Measurements from ENCODE around the gene CHTF8.

Gene CHTF8

GRCh38 chr16:69100071-69100691 lies 32.2 kb downstream of the CHTF8 start:
- no peaks in the 10 kb centered on the region for H3K36me3 ChIP-seq (ENCODE audit: insufficient read depth, low read length)
- 70% methylated on average over 11 of the region's 11 CpGs for WGBS
- no peaks in the 10 kb centered on the region for H3K9me3 ChIP-seq (ENCODE audit: insufficient read depth, low read depth, low read length)
- H3K27me3 ChIP-seq (ENCODE audit: insufficient read depth, low read length): no peaks in the 10 kb centered on the region
- H3K9ac ChIP-seq (ENCODE audit: low read depth, low read length): no peak overlapping the region
- no peak overlapping the region for H3K4me3 ChIP-seq (ENCODE audit: low read length)
- no peak overlapping the region for H3K27ac ChIP-seq (ENCODE audit: low read depth, low read length)
- H3K4me1 ChIP-seq (ENCODE audit: insufficient read depth, low read length): peaks cover 26% of the 10 kb centered on the region

- WGBS: 95% methylated on average over 6 of the region's 6 CpGs
- H3K4me1 ChIP-seq (ENCODE audit: insufficient read depth, low read length): peaks cover 9% of the 10 kb centered on the region
- no peak overlapping the region for H3K27ac ChIP-seq (ENCODE audit: low read depth, low read length)
- no peaks in the 10 kb centered on the region for H3K9me3 ChIP-seq (ENCODE audit: insufficient read depth, low read depth, low read length)
- H3K36me3 ChIP-seq (ENCODE audit: insufficient read depth, low read length): no peaks in the 10 kb centered on the region
- H3K9ac ChIP-seq (ENCODE audit: low read depth, low read length): no peak overlapping the region
- H3K4me3 ChIP-seq (ENCODE audit: low read length): no peak overlapping the region
- no peaks in the 10 kb centered on the region for H3K27me3 ChIP-seq (ENCODE audit: insufficient read depth, low read length)
Measured at GRCh38 chr16:69095193-69095592, 37.2 kb downstream of the CHTF8 start.

GRCh38 chr16:69094501-69094900 lies 37.9 kb downstream of the CHTF8 start:
- Histone ChIP-seq H3K4me1 (ENCODE audit: insufficient read depth, low read length) (peaks cover 13% of the 10 kb centered on the region; the same call in 1 of the 2 replicates), H3K9me3 (ENCODE audit: insufficient read depth, low read depth, low read length) (no peaks in the 10 kb centered on the region), H3K9ac (ENCODE audit: low read depth, low read length) (no peak overlapping the region), H3K4me3 (ENCODE audit: low read length) (no peak overlapping the region), H3K27ac (ENCODE audit: low read depth, low read length) (no peak overlapping the region), H3K36me3 (ENCODE audit: insufficient read depth, low read length) (no peaks in the 10 kb centered on the region), H3K27me3 (ENCODE audit: insufficient read depth, low read length) (no peaks in the 10 kb centered on the region)
- WGBS: 92% methylated on average over 5 of the region's 5 CpGs

DNA sequence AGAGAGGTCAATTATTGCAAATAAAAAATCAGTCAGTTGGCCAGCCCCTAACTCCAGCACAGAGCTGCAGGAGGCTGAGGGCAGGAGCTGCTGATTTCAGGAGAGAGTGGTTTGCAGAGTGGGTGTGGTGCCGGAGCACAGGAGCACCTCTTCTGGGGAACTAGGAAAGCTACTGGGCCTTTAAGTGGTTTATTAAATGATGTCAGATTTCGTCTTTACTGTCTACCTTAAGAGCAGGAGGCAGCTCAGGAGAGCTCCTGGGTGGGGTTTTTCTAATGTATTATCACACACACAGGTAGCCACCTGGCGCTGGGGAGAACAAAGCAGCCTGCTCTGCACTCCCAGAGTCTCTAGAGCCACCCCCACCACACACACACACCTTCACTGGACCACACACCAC lies 38.4 kb downstream of the CHTF8 start:
- Histone ChIP-seq H3K9ac (ENCODE audit: low read depth, low read length) (no peak overlapping the region), H3K4me3 (ENCODE audit: low read length) (no peak overlapping the region), H3K27me3 (ENCODE audit: insufficient read depth, low read length) (no peaks in the 10 kb centered on the region), H3K36me3 (ENCODE audit: insufficient read depth, low read length) (no peaks in the 10 kb centered on the region), H3K4me1 (ENCODE audit: insufficient read depth, low read length) (peaks cover 18% of the 10 kb centered on the region), H3K27ac (ENCODE audit: low read depth, low read length) (no peak overlapping the region), H3K9me3 (ENCODE audit: insufficient read depth, low read depth, low read length) (no peaks in the 10 kb centered on the region)
- 88% methylated on average over 3 of the region's 3 CpGs for WGBS

GRCh38 chr16:69089091-69089910 lies 43.1 kb downstream of the CHTF8 start:
- 62% methylated on average over 16 of the region's 16 CpGs for WGBS
- H3K9me3 ChIP-seq (ENCODE audit: insufficient read depth, low read depth, low read length): no peaks in the 10 kb centered on the region
- H3K4me1 ChIP-seq (ENCODE audit: insufficient read depth, low read length): peaks cover 18% of the 10 kb centered on the region
- 0 out of 2 replicates have a peak overlapping the region, but pooled peaks have one; percentile 23 for H3K27ac ChIP-seq (ENCODE audit: low read depth, low read length)
- H3K36me3 ChIP-seq (ENCODE audit: insufficient read depth, low read length): no peaks in the 10 kb centered on the region
- no peak overlapping the region for H3K4me3 ChIP-seq (ENCODE audit: low read length)
- H3K27me3 ChIP-seq (ENCODE audit: insufficient read depth, low read length): no peaks in the 10 kb centered on the region
- H3K9ac ChIP-seq (ENCODE audit: low read depth, low read length): peak overlapping the region; percentile 50; the same call in 1 of the 2 replicates

GRCh38 chr16:69088684-69089083 lies 43.7 kb downstream of the CHTF8 start:
- Histone ChIP-seq H3K9ac (ENCODE audit: low read depth, low read length) (0 out of 2 replicates have a peak overlapping the region, but pooled peaks have one; percentile 50), H3K9me3 (ENCODE audit: insufficient read depth, low read depth, low read length) (no peaks in the 10 kb centered on the region), H3K4me3 (ENCODE audit: low read length) (no peak overlapping the region), H3K27ac (ENCODE audit: low read depth, low read length) (no peak overlapping the region), H3K4me1 (ENCODE audit: insufficient read depth, low read length) (peaks cover 24% of the 10 kb centered on the region), H3K27me3 (ENCODE audit: insufficient read depth, low read length) (no peaks in the 10 kb centered on the region), H3K36me3 (ENCODE audit: insufficient read depth, low read length) (no peaks in the 10 kb centered on the region)
- WGBS: 86% methylated on average over 4 of the region's 4 CpGs

DNA sequence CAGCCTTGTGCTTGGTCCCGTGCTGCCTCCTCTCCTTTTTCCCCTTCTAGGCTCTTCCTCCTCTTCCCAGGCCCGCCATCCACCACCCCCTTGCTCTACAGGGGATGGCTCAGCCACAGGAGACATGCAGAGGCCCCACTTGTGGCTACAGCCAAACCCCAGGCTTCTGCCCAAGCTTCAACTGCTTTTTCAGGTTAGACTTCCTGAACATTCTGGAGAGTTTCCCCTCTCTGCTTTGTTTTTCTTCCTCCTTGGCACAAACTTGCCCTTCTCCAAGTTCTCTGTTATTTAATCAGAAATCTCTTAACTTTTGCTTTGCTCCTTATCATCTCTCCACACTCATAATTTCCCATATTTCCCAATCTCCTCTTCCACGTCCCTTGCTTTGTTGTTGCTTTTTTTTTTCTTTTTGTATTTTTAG lies 45.2 kb downstream of the CHTF8 start:
- no peak overlapping the region for H3K27ac ChIP-seq (ENCODE audit: low read depth, low read length)
- no peaks in the 10 kb centered on the region for H3K27me3 ChIP-seq (ENCODE audit: insufficient read depth, low read length)
- no peak overlapping the region for H3K4me3 ChIP-seq (ENCODE audit: low read length)
- no peaks in the 10 kb centered on the region for H3K9me3 ChIP-seq (ENCODE audit: insufficient read depth, low read depth, low read length)
- no peaks in the 10 kb centered on the region for H3K36me3 ChIP-seq (ENCODE audit: insufficient read depth, low read length)
- H3K4me1 ChIP-seq (ENCODE audit: insufficient read depth, low read length): peaks cover 24% of the 10 kb centered on the region
- 79% methylated on average over 2 of the region's 3 CpGs for WGBS
- no peak overlapping the region for H3K9ac ChIP-seq (ENCODE audit: low read depth, low read length)

GRCh38 chr16:69085032-69085695 lies 47.2 kb downstream of the CHTF8 start:
- H3K9me3 ChIP-seq (ENCODE audit: insufficient read depth, low read depth, low read length): no peaks in the 10 kb centered on the region
- no peak overlapping the region for H3K4me3 ChIP-seq (ENCODE audit: low read length)
- 97% methylated on average over 5 of the region's 5 CpGs for WGBS
- no peaks in the 10 kb centered on the region for H3K27me3 ChIP-seq (ENCODE audit: insufficient read depth, low read length)
- no peaks in the 10 kb centered on the region for H3K36me3 ChIP-seq (ENCODE audit: insufficient read depth, low read length)
- H3K9ac ChIP-seq (ENCODE audit: low read depth, low read length): no peak overlapping the region
- peaks cover 23% of the 10 kb centered on the region for H3K4me1 ChIP-seq (ENCODE audit: insufficient read depth, low read length)
- no peak overlapping the region for H3K27ac ChIP-seq (ENCODE audit: low read depth, low read length)

- H3K4me1 ChIP-seq (ENCODE audit: insufficient read depth, low read length): peaks cover 15% of the 10 kb centered on the region
- WGBS: 76% methylated on average over 2 of the region's 2 CpGs
Measured at GRCh38 chr16:69084289-69084688, 48.1 kb downstream of the CHTF8 start.

DNA sequence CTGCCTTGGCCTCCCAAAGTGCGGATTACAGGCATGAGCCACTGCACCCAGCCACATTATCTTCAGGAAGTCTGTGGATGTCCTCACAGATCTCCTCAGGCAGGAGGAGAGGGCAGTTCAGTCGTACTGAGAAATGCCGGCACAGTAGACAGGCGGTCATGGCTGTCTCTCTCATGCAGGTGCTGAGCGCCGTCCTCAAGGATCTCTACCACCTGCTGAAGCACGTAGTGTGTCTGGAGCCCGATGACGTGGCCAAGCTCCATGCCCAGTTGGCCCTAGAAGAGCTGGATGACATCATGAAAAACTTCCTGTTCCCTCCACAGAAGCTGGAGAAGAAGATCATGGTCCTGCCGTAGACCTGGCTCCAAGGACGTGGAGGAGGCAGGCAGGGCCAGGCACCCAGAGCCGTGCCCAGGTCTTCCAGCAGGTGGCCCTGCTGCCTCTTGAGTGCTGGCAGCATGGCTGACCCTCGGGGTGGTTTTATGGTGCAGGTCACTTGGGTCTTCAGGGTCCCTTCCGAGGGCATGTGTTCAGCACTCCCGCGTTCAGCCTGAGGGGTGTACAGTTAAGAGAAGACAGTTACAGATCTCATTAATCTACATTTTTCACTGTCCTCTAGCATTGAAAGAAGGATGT lies 49.0 kb downstream of the CHTF8 start:
- no peaks in the 10 kb centered on the region for H3K27me3 ChIP-seq (ENCODE audit: insufficient read depth, low read length)
- no peaks in the 10 kb centered on the region for H3K36me3 ChIP-seq (ENCODE audit: insufficient read depth, low read length)
- H3K27ac ChIP-seq (ENCODE audit: low read depth, low read length): no peak overlapping the region
- no peaks in the 10 kb centered on the region for H3K9me3 ChIP-seq (ENCODE audit: insufficient read depth, low read depth, low read length)
- no peak overlapping the region for H3K4me3 ChIP-seq (ENCODE audit: low read length)
- H3K4me1 ChIP-seq (ENCODE audit: insufficient read depth, low read length): peaks cover 15% of the 10 kb centered on the region
- WGBS: 92% methylated on average over 14 of the region's 16 CpGs
- H3K9ac ChIP-seq (ENCODE audit: low read depth, low read length): no peak overlapping the region

More at GRCh38 chr16:69084289-69084688, 48.1 kb downstream of the CHTF8 start:
- H3K27me3 ChIP-seq (ENCODE audit: insufficient read depth, low read length): no peaks in the 10 kb centered on the region
- H3K4me3 ChIP-seq (ENCODE audit: low read length): no peak overlapping the region
- H3K9me3 ChIP-seq (ENCODE audit: insufficient read depth, low read depth, low read length): no peaks in the 10 kb centered on the region
- H3K36me3 ChIP-seq (ENCODE audit: insufficient read depth, low read length): no peaks in the 10 kb centered on the region
- H3K27ac ChIP-seq (ENCODE audit: low read depth, low read length): 0 out of 2 replicates have a peak overlapping the region, but pooled peaks have one; percentile 16
- no peak overlapping the region for H3K9ac ChIP-seq (ENCODE audit: low read depth, low read length)

- whole genome bisulfite sequencing: 100% methylated on average over 2 of the region's 2 CpGs
- H3K9me3 ChIP-seq (ENCODE audit: insufficient read depth, low read depth, low read length): no peaks in the 10 kb centered on the region
- H3K4me3 ChIP-seq (ENCODE audit: low read length): no peak overlapping the region
- no peaks in the 10 kb centered on the region for H3K36me3 ChIP-seq (ENCODE audit: insufficient read depth, low read length)
- no peak overlapping the region for H3K27ac ChIP-seq (ENCODE audit: low read depth, low read length)
- H3K27me3 ChIP-seq (ENCODE audit: insufficient read depth, low read length): no peaks in the 10 kb centered on the region
- no peak overlapping the region for H3K9ac ChIP-seq (ENCODE audit: low read depth, low read length)
- peaks cover 36% of the 10 kb centered on the region for H3K4me1 ChIP-seq (ENCODE audit: insufficient read depth, low read length)
Measured at GRCh38 chr16:69079697-69080096, 52.7 kb downstream of the CHTF8 start.
